SK-N-SH (cell line): ENCODE data around the gene GPR34.

ENCODE experiments used
- NFIC ChIP-seq: IDR thresholded peaks from 2 replicates; pipeline ENCODE4 v1.4.0; 2012; ENCODE audit warnings: borderline replicate concordance
- RFX5 ChIP-seq: IDR thresholded peaks from 2 replicates; pipeline ENCODE4 v1.6.1; 2012; ENCODE audit warnings: mild to moderate bottlenecking, improper control_type of control experiment, low read length
- SIN3A ChIP-seq: IDR thresholded peaks from 2 replicates; pipeline ENCODE4 v1.6.1; 2012; ENCODE audit warnings: low read depth, mild to moderate bottlenecking, low read length, moderate library complexity, borderline replicate concordance
- TF ChIP-seq, protein P1 (sequence below): fragments of 200-600 bp; sonication (generic); IDR thresholded peaks from 2 replicates; pipeline ENCODE4 v1.6.1; 2017; ENCODE audit warnings: antibody characterized with exemption, mild to moderate bottlenecking, moderate library complexity

GRCh38 chrX:41664908-41665307, 23.9 kb upstream of the GPR34 start:
- TF ChIP-seq, protein P1, sequence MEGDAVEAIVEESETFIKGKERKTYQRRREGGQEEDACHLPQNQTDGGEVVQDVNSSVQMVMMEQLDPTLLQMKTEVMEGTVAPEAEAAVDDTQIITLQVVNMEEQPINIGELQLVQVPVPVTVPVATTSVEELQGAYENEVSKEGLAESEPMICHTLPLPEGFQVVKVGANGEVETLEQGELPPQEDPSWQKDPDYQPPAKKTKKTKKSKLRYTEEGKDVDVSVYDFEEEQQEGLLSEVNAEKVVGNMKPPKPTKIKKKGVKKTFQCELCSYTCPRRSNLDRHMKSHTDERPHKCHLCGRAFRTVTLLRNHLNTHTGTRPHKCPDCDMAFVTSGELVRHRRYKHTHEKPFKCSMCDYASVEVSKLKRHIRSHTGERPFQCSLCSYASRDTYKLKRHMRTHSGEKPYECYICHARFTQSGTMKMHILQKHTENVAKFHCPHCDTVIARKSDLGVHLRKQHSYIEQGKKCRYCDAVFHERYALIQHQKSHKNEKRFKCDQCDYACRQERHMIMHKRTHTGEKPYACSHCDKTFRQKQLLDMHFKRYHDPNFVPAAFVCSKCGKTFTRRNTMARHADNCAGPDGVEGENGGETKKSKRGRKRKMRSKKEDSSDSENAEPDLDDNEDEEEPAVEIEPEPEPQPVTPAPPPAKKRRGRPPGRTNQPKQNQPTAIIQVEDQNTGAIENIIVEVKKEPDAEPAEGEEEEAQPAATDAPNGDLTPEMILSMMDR = no peak
- TF ChIP-seq NFIC = no peak
- no peak for TF ChIP-seq SIN3A
- TF ChIP-seq RFX5 = no peak
